KMS-11 (cell line): ENCODE results near the gene CNNM4.

ENCODE experiments used
- H2AFZ ChIP-seq: fragments of 200-600 bp; sonication (generic); 2 replicates; pipeline ENCODE4 v1.6.1; 2016; ENCODE audit warnings: antibody characterized with exemption, mixed run types, low read depth
- H3K27ac ChIP-seq: fragments of 200-600 bp; sonication (generic); 2 replicates; pipeline ENCODE4 v1.6.1; 2016; ENCODE audit warnings: mild to moderate bottlenecking, mixed run types
- H3K27me3 ChIP-seq: fragments of 200-600 bp; sonication (generic); 2 replicates; pipeline ENCODE4 v1.6.1; 2017; ENCODE audit warnings: mild to moderate bottlenecking, low read depth, mixed run types, moderate library complexity; ENCODE audit not compliant: insufficient read depth
- H3K36me3 ChIP-seq: fragments of 200-600 bp; sonication (generic); 2 replicates; pipeline ENCODE4 v1.6.1; 2017; ENCODE audit warnings: mild to moderate bottlenecking, mixed run types; ENCODE audit not compliant: insufficient read depth
- H3K4me1 ChIP-seq: fragments of 200-600 bp; sonication (generic); 2 replicates; pipeline ENCODE4 v1.6.1; 2016; ENCODE audit warnings: mild to moderate bottlenecking, low read depth, mixed run types; ENCODE audit not compliant: poor library complexity, severe bottlenecking
- H3K4me2 ChIP-seq: fragments of 200-600 bp; sonication (generic); 2 replicates; pipeline ENCODE4 v1.7.0; 2016; ENCODE audit warnings: mild to moderate bottlenecking, mixed run types
- H3K4me3 ChIP-seq: fragments of 200-600 bp; sonication (generic); IDR thresholded peaks from 2 replicates; pipeline ENCODE4 v1.6.1; 2017; ENCODE audit warnings: low read depth, low read length, mixed read lengths; ENCODE audit not compliant: insufficient read depth
- H3K79me2 ChIP-seq: fragments of 200-600 bp; sonication (generic); 2 replicates; pipeline ENCODE4 v1.6.1; 2016; ENCODE audit warnings: low read depth, mixed run types; ENCODE audit not compliant: insufficient read depth
- H3K9ac ChIP-seq: fragments of 200-600 bp; sonication (generic); 2 replicates; pipeline ENCODE4 v1.6.1; 2016; ENCODE audit warnings: mild to moderate bottlenecking, mixed run types
- H4K20me1 ChIP-seq: fragments of 200-600 bp; sonication (generic); 2 replicates; pipeline ENCODE4 v1.6.1; 2016; ENCODE audit warnings: mild to moderate bottlenecking, mixed run types; ENCODE audit not compliant: insufficient read depth
- CTCF ChIP-seq: fragments of 200-600 bp; sonication (generic); conservative IDR thresholded peaks from 2 replicates; pipeline ENCODE4 v1.6.1; 2017; ENCODE audit warnings: low read depth, mild to moderate bottlenecking, antibody characterized with exemption, low read length, moderate library complexity, mixed read lengths

CNNM4 gene

GRCh38 chr2:96809951-96810782, 49.5 kb downstream of the CNNM4 start:
- TF ChIP-seq CTCF: no peak
- H2AFZ ChIP-seq: no peak overlapping the region
- no peak overlapping the region for H3K27ac ChIP-seq
- no peaks in the 10 kb centered on the region for H3K4me1 ChIP-seq
- H3K79me2 ChIP-seq: no peaks in the 10 kb centered on the region
- H3K4me3 ChIP-seq: no peak overlapping the region
- H3K27me3 ChIP-seq: no peaks in the 10 kb centered on the region
- no peaks in the 10 kb centered on the region for H3K36me3 ChIP-seq
- H3K4me2 ChIP-seq: no peak overlapping the region
- H3K9ac ChIP-seq: no peak overlapping the region
- H4K20me1 ChIP-seq: no peaks in the 10 kb centered on the region

GRCh38 chr2:96810783-96811192, 50.1 kb downstream of the CNNM4 start:
- no peak for TF ChIP-seq CTCF
- no peak overlapping the region for H3K27ac ChIP-seq
- no peaks in the 10 kb centered on the region for H3K36me3 ChIP-seq
- H3K4me2 ChIP-seq: no peak overlapping the region
- no peaks in the 10 kb centered on the region for H4K20me1 ChIP-seq
- H3K79me2 ChIP-seq: no peaks in the 10 kb centered on the region
- no peaks in the 10 kb centered on the region for H3K27me3 ChIP-seq
- no peak overlapping the region for H2AFZ ChIP-seq
- no peak overlapping the region for H3K4me3 ChIP-seq
- H3K4me1 ChIP-seq: no peaks in the 10 kb centered on the region
- no peak overlapping the region for H3K9ac ChIP-seq

GRCh38 chr2:96811917-96812316, 51.2 kb downstream of the CNNM4 start:
- no peak overlapping the region for H3K4me2 ChIP-seq
- no peak overlapping the region for H2AFZ ChIP-seq
- H3K36me3 ChIP-seq: no peaks in the 10 kb centered on the region
- H3K9ac ChIP-seq: no peak overlapping the region
- no peaks in the 10 kb centered on the region for H3K27me3 ChIP-seq
- no peak overlapping the region for H3K4me3 ChIP-seq
- TF ChIP-seq CTCF: no peak
- H4K20me1 ChIP-seq: no peaks in the 10 kb centered on the region
- no peaks in the 10 kb centered on the region for H3K4me1 ChIP-seq
- H3K79me2 ChIP-seq: no peaks in the 10 kb centered on the region
- H3K27ac ChIP-seq: no peak overlapping the region

- Histone ChIP-seq H3K4me1 (peaks cover 14% of the 10 kb centered on the region), H2AFZ (no peak overlapping the region), H3K4me3 (no peak overlapping the region), H3K27me3 (no peaks in the 10 kb centered on the region), H3K79me2 (peaks cover 17% of the 10 kb centered on the region), H4K20me1 (no peaks in the 10 kb centered on the region), H3K36me3 (no peaks in the 10 kb centered on the region), H3K4me2 (no peak overlapping the region), H3K27ac (no peak overlapping the region), H3K9ac (no peak overlapping the region)
- TF ChIP-seq CTCF: no peak
These were observed 53.0 kb downstream of the CNNM4 start for GRCh38 chr2:96813656-96814055.
